PC-3 (cell line): Measurements from ENCODE around the gene AMPD3. TPM values are rescaled to one million over a fixed set of nuclear protein-coding genes. Genes with fewer than 3 reads are reported as not detected.

Experiments used
- ATAC-seq: fragments of 200-7000 bp; cut with Tn5 transposase; 2 replicates; pipeline ENCODE4 v1.9.1; 2020; ENCODE audit warnings: mild to moderate bottlenecking, moderate library complexity
- BruUV-seq: library from RNA; stranded (reverse); fragments of 400-500 nt; replicated peaks from 2 replicates; lab custom pipeline; 2021; lab: Mats Ljungman, UMichigan
- CTCF ChIA-PET: fragments of 300-600 bp; sonication (Branson Sonifier 250); formaldehyde crosslinking; loops from one replicate; lab custom pipeline; 2022; ENCODE audit warnings: antibody characterized with exemption; lab: Charles Lee
- POLR2A ChIA-PET: fragments of 300-600 bp; sonication (Branson Sonifier 250); formaldehyde crosslinking; loops from one replicate; lab custom pipeline; 2022; ENCODE audit warnings: antibody characterized with exemption; ENCODE audit not compliant: unreplicated experiment; lab: Charles Lee
- DNase-seq: peaks from one replicate; pipeline ENCODE4 v3.0.0-alpha.2; 2015
- H2AFZ ChIP-seq: fragments of 300-600 bp; sonication (generic); 2 replicates; pipeline ENCODE4 v1.6.0; 2016; ENCODE audit warnings: antibody characterized with exemption, low read length
- H3F3A ChIP-seq: fragments of 300-600 bp; sonication (generic); one replicate; pipeline ENCODE4 v1.6.0; 2017; ENCODE audit warnings: antibody characterized with exemption, low read length, control low read depth, mild to moderate bottlenecking; ENCODE audit not compliant: unreplicated experiment
- H3K27ac ChIP-seq: fragments of 300-600 bp; sonication (generic); 2 replicates; pipeline ENCODE4 v1.5.1; 2016; ENCODE audit warnings: mild to moderate bottlenecking, low read length
- H3K27me3 ChIP-seq: fragments of 300-600 bp; sonication (generic); 2 replicates; pipeline ENCODE4 v1.6.1; 2016; ENCODE audit warnings: low read length, mixed read lengths
- H3K36me3 ChIP-seq: fragments of 300-600 bp; sonication (generic); 2 replicates; pipeline ENCODE4 v1.6.1; 2016; ENCODE audit warnings: low read depth, mixed run types, low read length, mixed read lengths
- H3K4me1 ChIP-seq: fragments of 300-600 bp; sonication (generic); 2 replicates; pipeline ENCODE4 v1.5.1; 2016; ENCODE audit warnings: low read length; ENCODE audit not compliant: insufficient read depth
- H3K4me2 ChIP-seq: fragments of 300-600 bp; sonication (generic); 2 replicates; pipeline ENCODE4 v1.6.0; 2016; ENCODE audit warnings: low read length
- H3K4me3 ChIP-seq: fragments of 300-600 bp; sonication (generic); 2 replicates; pipeline ENCODE4 v1.5.1; 2016; ENCODE audit warnings: mild to moderate bottlenecking, low read length, mixed read lengths
- H3K79me2 ChIP-seq: fragments of 300-600 bp; sonication (generic); 2 replicates; pipeline ENCODE4 v1.6.1; 2017; ENCODE audit warnings: low read length, mixed read lengths
- H3K9ac ChIP-seq: fragments of 300-600 bp; sonication (generic); 2 replicates; pipeline ENCODE4 v1.6.0; 2016; ENCODE audit warnings: mild to moderate bottlenecking, low read length
- H3K9me2 ChIP-seq: fragments of 300-600 bp; sonication (generic); replicated peaks from 2 replicates; pipeline ENCODE4 v1.6.1; 2016; ENCODE audit warnings: mixed run types, low read length, mixed read lengths
- H3K9me3 ChIP-seq: fragments of 300-600 bp; sonication (generic); 2 replicates; pipeline ENCODE4 v1.6.1; 2016; ENCODE audit warnings: low read length, mixed read lengths
- H4K20me1 ChIP-seq: fragments of 300-600 bp; sonication (generic); 2 replicates; pipeline ENCODE4 v1.6.1; 2016; ENCODE audit warnings: low read length, mixed read lengths
- EZH2 ChIP-seq: fragments of 300-600 bp; sonication (generic); IDR thresholded peaks from one replicate; pipeline ENCODE4 v1.6.1; 2017; ENCODE audit warnings: antibody characterized with exemption, mild to moderate bottlenecking, low read length; ENCODE audit not compliant: unreplicated experiment
- EZH2phosphoT487 ChIP-seq: fragments of 300-600 bp; sonication (generic); IDR thresholded peaks from 2 replicates; pipeline ENCODE4 v1.6.1; 2018; ENCODE audit warnings: mild to moderate bottlenecking, antibody characterized with exemption, low read length, borderline replicate concordance
- intact Hi-C: fragments of 100-400 bp; cut with micrococcal nuclease; formaldehyde crosslinking; loops from 2 replicates; pipeline ENCODE4 v1.9.0; 2023
- total RNA-seq: library from RNA; depleted of rRNA; stranded (reverse); fragments of >200 nt; gene quantifications from 2 replicates; pipeline ENCODE4 v1.2.3, GENCODE V29; 2014
- TF ChIP-seq, protein P1 (sequence below): fragments of 300-600 bp; sonication (generic); conservative IDR thresholded peaks from 2 replicates; pipeline ENCODE4 v1.5.1; 2017; ENCODE audit warnings: antibody characterized with exemption, low read depth, mild to moderate bottlenecking, low read length

AMPD3 gene
- total RNA-seq, 1 experiment from 2014 or later, result 11.8 TPM

DNA sequence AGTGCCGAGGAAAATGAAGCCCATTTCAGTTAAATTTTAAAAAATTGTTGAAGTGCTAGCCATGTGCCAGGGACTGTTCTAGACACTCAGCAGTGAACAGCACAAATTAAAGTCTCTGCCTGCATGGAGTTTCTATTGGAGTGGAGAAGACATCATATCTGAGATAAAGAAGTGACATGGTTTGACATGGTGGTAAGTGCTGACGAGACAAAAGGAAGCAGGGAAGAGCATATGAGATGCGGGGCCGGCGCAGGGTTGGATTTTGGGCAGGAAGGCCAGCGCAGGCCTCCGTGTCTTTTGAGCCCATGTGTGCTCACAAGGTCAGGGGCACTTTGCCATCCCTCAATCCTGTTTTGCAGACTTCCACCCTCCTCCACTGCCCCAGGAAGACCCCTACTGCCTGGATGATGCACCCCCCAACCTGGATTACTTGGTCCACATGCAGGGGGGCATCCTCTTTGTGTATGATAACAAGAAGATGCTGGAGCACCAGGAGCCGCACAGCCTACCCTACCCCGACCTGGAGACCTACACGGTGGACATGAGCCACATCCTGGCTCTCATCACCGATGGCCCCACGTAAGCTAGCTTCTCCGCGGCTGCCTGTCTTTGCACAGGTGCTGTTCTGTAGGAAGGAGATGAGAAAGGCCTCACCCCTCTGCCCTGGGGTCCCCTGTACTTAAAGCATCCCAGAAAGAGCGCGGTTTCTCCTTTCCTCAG, 29.6 kb downstream of the AMPD3 start:
- Histone ChIP-seq H3K79me2 (0 out of 2 replicates have a peak, but pooled peaks cover 9% of the 10 kb centered on the region), H2AFZ (no peak overlapping the region), H3K9ac (no peak overlapping the region), H4K20me1 (no peaks in the 10 kb centered on the region), H3K4me1 (peaks cover 23% of the 10 kb centered on the region), H3K9me3 (no peaks in the 10 kb centered on the region), H3K9me2 (no peaks in the 10 kb centered on the region), H3K4me2 (no peak overlapping the region), H3F3A (no peaks in the 10 kb centered on the region), H3K27ac (no peak overlapping the region), H3K27me3 (no peaks in the 10 kb centered on the region), H3K4me3 (no peak overlapping the region), H3K36me3 (peaks cover 4% of the 10 kb centered on the region; the same call in 1 of the 2 replicates)
- no peak for TF ChIP-seq EZH2phosphoT487
- TF ChIP-seq, protein P1, sequence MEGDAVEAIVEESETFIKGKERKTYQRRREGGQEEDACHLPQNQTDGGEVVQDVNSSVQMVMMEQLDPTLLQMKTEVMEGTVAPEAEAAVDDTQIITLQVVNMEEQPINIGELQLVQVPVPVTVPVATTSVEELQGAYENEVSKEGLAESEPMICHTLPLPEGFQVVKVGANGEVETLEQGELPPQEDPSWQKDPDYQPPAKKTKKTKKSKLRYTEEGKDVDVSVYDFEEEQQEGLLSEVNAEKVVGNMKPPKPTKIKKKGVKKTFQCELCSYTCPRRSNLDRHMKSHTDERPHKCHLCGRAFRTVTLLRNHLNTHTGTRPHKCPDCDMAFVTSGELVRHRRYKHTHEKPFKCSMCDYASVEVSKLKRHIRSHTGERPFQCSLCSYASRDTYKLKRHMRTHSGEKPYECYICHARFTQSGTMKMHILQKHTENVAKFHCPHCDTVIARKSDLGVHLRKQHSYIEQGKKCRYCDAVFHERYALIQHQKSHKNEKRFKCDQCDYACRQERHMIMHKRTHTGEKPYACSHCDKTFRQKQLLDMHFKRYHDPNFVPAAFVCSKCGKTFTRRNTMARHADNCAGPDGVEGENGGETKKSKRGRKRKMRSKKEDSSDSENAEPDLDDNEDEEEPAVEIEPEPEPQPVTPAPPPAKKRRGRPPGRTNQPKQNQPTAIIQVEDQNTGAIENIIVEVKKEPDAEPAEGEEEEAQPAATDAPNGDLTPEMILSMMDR, result no peak
- intact Hi-C loops, result no loop called here
- no peak for DNase-seq
- no TSS peak for BruUV-seq
- ChIA-PET POLR2A (no interaction called here), CTCF (no interaction called here)
- no peak for ATAC-seq

DNA sequence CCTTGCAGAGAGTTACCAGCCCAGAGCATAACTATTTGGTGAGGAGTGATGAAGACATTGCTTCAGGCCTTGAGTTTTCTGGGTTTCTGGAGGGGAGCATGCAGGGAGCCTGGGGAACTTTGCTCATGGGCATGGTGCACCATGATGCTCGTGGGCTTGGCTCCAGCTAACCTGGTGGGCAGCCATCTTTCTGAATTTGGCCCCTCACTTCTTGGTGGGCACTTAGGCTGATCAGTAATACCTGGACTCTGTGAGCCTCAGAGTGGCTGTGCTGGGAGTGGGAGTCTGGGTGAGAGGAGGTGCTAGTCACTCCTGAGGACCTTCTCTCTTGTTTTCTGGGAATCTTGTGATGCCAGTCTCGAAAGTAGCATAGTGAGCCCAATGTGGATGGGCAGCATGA, 30.6 kb downstream of the AMPD3 start:
- no peaks in the 10 kb centered on the region for H3K9me2 ChIP-seq
- H3K4me2 ChIP-seq, result no peak overlapping the region
- DNase-seq, result no peak
- H2AFZ ChIP-seq, result no peak overlapping the region
- no peaks in the 10 kb centered on the region for H3K27me3 ChIP-seq
- no TSS peak for BruUV-seq
- H4K20me1 ChIP-seq, result no peaks in the 10 kb centered on the region
- CTCF ChIA-PET, result no interaction called here
- TF ChIP-seq, protein P1, result no peak
- TF ChIP-seq EZH2phosphoT487 (no peak), EZH2 (no peak)
- H3K4me1 ChIP-seq, result peaks cover 34% of the 10 kb centered on the region
- H3K9ac ChIP-seq, result no peak overlapping the region
- no peaks in the 10 kb centered on the region for H3F3A ChIP-seq
- H3K4me3 ChIP-seq, result no peak overlapping the region
- H3K27ac ChIP-seq, result no peak overlapping the region
- intact Hi-C loops, result no loop called here
- POLR2A ChIA-PET, result no interaction called here
- 0 out of 2 replicates have a peak, but pooled peaks cover 9% of the 10 kb centered on the region for H3K79me2 ChIP-seq
- no peaks in the 10 kb centered on the region for H3K9me3 ChIP-seq
- no peak for ATAC-seq
- peaks cover 4% of the 10 kb centered on the region; the same call in 1 of the 2 replicates for H3K36me3 ChIP-seq

DNA sequence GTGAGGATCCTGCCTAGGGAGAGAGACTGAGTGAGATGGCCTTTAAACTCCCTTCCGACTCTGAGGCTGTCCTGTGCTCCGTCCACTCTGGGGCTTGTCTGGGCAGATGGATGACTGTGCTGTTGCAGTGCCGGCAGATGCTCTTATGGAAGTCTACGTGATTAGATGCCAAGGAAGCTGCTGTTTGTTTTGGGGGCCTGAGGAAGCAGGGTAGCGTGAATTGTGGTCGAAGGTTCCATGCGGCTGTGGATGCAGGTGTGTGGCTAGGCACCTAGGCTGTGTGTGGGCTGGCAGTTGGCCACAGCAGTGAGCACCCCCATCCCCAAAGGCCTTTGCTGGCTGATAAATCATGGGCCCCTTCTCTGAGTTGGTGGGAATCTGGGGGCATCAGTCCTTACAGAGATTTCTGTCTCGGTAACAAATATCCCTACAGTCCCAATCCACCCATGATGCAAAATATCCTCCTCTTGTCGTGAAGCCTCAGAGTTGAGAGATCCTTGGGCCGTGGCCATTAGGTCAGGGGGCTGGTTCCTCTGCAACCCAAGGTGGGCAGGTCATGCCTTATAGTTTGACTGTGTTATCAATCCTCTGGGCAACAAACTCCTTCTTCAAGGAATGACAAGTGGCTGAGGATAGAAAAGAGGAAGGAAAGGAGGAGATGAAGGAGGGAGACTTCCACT, 31.2 kb downstream of the AMPD3 start:
- peaks cover 4% of the 10 kb centered on the region; the same call in 1 of the 2 replicates for H3K36me3 ChIP-seq
- H3K9me2 ChIP-seq, result no peaks in the 10 kb centered on the region
- H2AFZ ChIP-seq, result no peak overlapping the region
- H3K27me3 ChIP-seq, result no peaks in the 10 kb centered on the region
- no peak for TF ChIP-seq EZH2phosphoT487
- TF ChIP-seq EZH2, result no peak
- TF ChIP-seq, protein P1, result no peak
- H3K9ac ChIP-seq, result no peak overlapping the region
- no peak overlapping the region for H3K4me2 ChIP-seq
- DNase-seq, result no peak
- 0 out of 2 replicates have a peak, but pooled peaks cover 9% of the 10 kb centered on the region for H3K79me2 ChIP-seq
- no peak overlapping the region for H3K27ac ChIP-seq
- intact Hi-C loops, result no loop called here
- H3K9me3 ChIP-seq, result no peaks in the 10 kb centered on the region
- no peaks in the 10 kb centered on the region for H4K20me1 ChIP-seq
- no peak overlapping the region for H3K4me3 ChIP-seq
- BruUV-seq, result no TSS peak
- ATAC-seq, result no peak
- ChIA-PET CTCF (no interaction called here), POLR2A (no interaction called here)
- H3K4me1 ChIP-seq, result peaks cover 40% of the 10 kb centered on the region
- H3F3A ChIP-seq, result no peaks in the 10 kb centered on the region
